AG08396 (cell line): ENCODE measurements around the gene VPS8.

ENCODE experiments used
- DNase-seq: peaks from one replicate; pipeline ENCODE4 v3.0.0; 2012; ENCODE audit warnings: low spot score, mixed read lengths

VPS8 gene

DNA sequence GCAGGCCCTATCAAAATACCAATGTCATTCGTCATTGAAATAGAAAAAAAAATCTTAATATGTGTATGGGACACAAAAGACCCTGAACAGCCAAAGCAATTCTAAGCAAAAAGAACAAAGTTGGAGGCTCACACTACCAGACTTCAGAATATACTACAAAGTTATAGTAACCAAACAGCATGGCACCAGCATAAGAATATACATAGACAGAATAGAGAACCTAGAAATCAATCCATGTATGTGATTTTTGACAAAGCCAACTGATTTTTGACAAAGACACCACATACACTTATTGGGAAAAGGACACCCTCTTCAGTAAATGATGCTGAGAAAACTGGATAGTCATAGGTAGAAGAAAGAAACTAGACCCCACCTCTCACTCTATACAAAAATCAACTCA is 245.9 kb downstream of the VPS8 start:
- no peak for DNase-seq

- DNase-seq = no peak
Measured at GRCh38 chr3:185058796-185059195, 246.8 kb downstream of the VPS8 start.

GRCh38 chr3:185059766-185060165 is 247.8 kb downstream of the VPS8 start:
- no peak for DNase-seq

- DNase-seq = no peak
Measured at GRCh38 chr3:185060655-185061054, 248.7 kb downstream of the VPS8 start.

GRCh38 chr3:185062191-185062590 is 250.2 kb downstream of the VPS8 start:
- no peak for DNase-seq

DNA sequence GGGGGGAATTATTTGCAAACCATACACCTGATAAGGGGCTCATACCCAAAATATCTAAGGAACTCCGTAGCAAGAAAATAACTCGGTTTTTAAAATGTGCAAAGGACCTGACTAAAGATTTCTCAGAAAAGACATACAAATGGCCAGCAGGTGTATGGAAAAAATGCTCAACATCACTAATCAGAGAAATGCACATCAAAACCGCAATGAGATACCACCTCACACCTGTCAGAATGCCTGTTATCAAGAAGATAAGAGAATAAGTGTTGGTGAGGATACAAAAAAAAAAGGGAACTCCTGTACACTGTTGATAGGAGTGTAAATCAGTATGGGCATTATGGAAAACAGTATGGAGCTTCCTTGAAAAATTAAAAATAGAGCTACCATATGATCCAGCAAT is 251.5 kb downstream of the VPS8 start:
- DNase-seq = no peak

- no peak for DNase-seq
Measured at GRCh38 chr3:185065059-185065458, 253.1 kb downstream of the VPS8 start.

- no peak for DNase-seq
Measured at GRCh38 chr3:185066251-185066650, 254.3 kb downstream of the VPS8 start.

DNA sequence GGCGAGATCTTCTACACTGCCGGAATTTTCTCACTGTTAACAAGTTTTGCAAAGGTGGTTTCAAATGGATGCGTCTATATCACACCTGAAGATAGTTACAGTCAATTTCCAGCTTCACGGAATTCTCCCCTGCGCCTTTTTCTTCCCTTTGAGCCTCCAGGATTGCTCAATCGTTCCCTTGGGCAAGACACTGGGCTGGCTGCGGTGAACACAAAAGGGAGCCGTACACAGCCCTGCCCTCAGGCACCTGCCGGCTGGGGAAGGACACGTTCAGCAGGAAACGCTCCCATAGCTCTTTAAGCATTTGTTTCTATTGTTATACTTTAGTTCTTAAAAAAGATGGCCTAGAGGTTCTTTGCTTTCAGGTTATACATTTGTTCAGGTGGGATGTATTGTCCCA is 255.2 kb downstream of the VPS8 start:
- DNase-seq = no peak

DNA sequence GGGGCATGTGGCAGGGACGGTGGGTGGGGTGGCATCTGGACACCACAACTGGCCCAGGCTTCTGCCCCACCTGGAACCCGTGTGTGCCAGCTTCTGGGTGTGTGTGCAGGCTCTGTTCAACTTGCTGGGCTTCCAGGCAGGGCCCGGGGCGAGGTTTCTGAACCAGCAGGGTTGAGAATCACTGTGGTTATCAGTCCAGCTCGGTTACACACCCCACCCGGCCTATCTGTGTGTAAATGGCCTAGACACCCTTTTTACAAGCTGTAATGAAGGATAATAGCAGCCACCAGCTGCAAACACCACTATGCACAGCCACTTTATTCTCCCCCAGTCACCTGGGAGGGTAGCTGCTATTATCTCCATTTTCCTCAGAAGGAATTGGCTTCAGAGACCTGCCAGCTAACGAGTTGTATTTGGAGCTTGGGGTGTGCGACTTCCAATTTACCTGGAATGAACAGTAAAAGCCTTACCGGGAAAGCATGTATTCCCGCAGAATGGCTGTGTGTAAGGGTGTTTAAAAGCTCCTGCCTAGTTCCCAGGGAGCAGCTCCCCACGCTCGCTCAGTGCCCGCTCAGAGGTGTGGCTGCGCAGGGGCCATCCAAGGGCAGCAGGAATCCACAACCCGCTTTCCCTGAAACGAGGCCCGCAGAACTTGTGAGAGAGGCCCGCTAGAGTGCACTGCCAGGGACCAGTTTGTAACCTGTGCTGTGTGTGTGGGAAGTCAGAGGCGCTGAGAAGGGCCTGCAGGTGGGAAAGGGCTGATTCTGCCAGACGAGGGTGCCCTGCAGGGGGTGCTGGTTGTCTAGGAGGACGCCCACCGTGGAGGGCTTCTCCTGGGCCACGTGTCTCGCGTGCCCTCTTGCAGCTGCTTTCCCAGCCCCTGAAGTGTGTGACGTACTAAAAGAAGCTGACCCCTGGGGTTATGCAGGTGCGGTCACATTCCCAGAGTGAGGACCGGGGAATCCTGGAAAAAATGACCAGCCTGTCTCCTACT is 257.4 kb downstream of the VPS8 start:
- no peak for DNase-seq

DNA sequence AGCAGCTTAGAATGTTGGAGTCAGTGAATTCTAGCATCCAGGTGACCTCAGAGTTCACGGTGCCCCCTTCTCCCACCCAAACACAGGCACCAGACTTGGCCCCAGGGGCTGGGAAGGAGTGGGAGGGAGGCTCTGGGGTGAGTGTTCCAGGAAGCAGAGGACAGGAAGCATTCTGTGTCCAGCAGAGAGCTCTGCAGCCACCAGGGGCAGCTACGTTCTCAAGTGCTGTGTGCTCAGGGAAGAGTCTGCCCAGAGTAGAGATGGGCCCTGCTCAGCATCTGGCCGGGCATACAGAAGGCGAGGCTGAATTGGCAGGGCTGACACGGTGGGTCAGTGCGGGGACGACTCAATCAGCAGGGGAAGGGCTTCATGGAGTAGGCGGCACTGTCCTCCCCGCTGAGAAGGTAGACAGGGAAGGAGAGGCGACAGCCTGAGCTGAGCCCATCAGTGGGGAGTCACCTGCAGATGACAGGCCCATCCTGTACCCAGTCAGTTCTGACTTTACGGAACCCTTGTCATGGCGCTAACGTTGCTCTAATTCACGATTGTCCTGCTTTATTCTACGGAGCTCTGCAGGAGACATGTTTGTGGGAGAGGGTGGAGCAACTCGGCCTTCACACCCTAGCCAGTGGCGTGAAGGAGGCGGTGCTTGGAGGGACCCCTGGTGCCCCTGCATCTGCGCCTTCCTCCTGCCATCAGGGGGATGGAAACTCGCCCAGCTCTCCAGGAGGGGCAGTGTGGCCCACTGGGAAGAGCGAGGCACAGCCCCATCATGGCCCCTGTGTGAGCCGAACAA is 258.7 kb downstream of the VPS8 start:
- peak; percentile 51 for DNase-seq

- DNase-seq = no peak
Measured at GRCh38 chr3:185071287-185071800, 259.4 kb downstream of the VPS8 start.

- no peak for DNase-seq
Measured at GRCh38 chr3:185075547-185075946, 263.6 kb downstream of the VPS8 start.

DNA sequence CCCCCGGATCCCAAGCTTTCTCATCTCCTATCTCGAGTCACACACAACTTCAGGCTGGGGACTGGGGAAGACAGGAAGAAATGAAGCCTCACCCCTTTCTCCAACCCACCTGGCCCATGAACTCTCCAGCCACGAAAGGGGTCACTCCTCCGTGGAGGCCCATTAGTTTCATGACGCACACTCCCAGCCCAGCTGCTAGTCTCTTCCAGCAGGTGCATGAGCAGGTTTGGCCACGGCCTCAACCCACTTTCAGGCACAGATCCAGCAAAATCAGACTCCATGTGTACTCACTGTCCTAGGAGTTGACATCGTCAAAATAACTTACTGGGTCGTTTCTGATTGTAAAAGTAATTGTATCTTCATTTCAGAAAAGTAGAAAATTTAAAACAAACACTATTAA is 264.3 kb downstream of the VPS8 start:
- DNase-seq = no peak

DNA sequence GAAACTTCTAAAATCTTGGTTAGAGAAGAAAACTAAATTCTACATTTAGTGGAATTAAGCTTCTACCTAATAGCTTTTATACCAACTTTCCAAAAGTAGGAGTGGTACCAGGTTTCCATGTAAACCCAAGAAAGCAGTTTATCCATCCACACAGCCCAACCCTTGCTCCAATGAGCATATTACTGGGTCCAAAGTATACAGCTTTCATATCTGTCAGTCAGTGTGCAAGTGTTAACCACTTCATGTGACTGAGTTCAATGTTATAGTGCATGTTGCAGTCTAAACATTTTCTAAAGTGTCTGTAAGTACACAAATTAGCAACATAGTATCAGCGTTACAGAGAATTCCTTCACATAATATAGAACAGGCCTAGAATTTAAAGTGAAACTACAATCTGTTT is 267.7 kb downstream of the VPS8 start:
- no peak for DNase-seq

- DNase-seq = no peak
Measured at GRCh38 chr3:185081521-185081920, 269.6 kb downstream of the VPS8 start.

GRCh38 chr3:185082149-185082548 is 270.2 kb downstream of the VPS8 start:
- no peak for DNase-seq

- DNase-seq = no peak
Measured at GRCh38 chr3:185082829-185083228, 270.9 kb downstream of the VPS8 start.

DNA sequence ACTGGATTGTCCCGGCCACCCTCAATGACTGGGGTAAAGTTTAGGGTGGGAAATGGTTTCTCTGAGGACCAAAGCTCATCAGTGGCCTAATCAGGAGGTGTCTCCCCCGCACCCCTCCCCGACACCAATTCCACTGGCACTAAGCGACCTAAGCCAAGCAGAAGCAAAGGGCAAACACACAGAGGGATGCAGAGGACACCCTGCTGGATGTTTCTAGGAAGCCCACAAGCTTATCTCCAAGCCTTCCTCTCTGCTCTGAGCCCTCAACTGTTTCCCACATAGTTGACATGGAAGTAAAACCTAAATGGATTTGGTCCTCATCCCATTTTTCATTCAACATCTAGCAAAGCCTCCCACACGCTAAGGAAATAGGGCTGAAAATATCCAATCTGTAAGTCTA is 272.4 kb downstream of the VPS8 start:
- no peak for DNase-seq

GRCh38 chr3:185084901-185085300 is 272.9 kb downstream of the VPS8 start:
- DNase-seq = peak; percentile 18

DNA sequence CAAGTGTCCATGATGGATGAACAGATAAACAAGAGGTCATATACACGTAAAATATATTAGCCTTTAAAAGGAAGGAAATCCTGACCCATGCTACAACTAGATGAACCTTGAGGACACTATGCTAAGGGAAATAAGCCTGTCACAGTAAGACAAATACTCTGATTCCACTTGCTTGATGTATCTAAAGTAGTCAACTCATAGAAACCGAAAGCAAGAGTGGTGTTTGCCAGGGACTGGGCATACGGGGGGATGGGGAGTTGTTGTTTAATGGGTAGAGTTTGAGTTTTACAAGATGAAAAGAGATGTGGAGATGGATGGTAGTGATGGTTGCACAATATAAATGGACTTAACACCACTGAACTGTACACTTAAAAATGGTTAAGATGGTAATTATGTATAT is 275.5 kb downstream of the VPS8 start:
- no peak for DNase-seq

DNA sequence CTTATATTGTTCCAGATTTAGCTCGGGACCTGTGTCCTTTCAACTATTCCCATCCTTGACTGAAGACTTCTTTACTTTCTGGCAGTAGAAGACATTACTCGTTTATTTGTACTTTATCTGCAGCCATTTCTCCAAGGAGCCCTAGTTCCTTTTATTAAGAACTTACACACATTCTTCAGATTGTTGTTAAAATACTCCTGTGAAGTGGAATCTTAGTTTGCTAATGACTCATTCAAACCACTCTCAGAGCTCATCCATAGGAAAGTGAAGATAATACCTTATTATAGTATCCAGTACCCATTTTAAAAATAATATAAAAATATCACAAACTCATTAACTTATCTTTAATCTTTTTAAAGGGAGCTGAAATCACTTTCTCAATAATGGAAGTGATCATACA is 277.4 kb downstream of the VPS8 start:
- no peak for DNase-seq

DNA sequence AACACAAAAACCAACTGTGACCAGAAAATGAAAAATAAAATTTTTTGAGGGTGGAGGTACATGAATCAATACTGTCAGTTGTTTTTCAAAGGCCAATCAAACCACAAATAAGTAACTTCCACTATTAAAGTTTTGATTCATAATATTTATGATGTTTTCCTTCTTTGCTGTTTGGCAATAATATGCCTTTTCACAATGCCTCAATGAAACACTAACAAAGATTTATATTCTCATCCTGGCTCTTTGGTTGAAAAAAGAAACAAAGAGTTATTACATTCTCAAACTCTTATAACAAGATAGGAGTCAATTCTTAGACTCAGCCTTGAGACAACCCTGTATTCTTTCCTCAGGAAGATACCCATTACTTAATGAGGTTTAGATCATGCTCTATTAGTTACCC is 277.8 kb downstream of the VPS8 start:
- no peak for DNase-seq
